DOHH2 (cell line): ENCODE results near the gene STAG2.

Source experiments
- EZH2phosphoT487 ChIP-seq: fragments of 200-600 bp; sonication (generic); IDR thresholded peaks from 2 replicates; pipeline ENCODE4 v1.6.1; 2017; ENCODE audit warnings: borderline replicate concordance, mild to moderate bottlenecking, antibody characterized with exemption, low read length, moderate library complexity, mixed read lengths
- TF ChIP-seq, protein P1 (sequence below): fragments of 200-600 bp; sonication (generic); IDR thresholded peaks from one replicate; pipeline ENCODE4 v1.5.1; 2014; ENCODE audit warnings: antibody characterized with exemption, mild to moderate bottlenecking, low read depth, low read length; ENCODE audit not compliant: poor library complexity, severe bottlenecking

DNA sequence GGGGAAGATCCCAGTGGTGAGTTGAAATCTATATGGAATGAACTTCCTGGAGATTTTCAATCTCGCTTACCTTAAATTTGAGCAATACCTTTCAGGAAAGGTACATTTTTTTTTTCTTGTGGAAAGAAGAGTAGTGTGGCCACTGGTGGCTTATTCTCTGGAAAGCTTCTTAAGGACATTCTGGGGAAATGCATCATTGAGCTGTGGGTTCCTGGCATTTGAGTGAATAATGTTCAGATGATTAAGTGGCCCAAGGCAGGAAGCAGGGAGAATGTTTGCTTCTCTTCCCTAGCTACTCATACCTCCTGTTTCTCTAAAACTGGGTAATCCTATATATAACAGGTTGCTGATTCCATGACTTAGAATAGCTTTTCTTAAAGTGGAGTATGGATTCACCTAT lies 31.8 kb downstream of the STAG2 start:
- TF ChIP-seq, protein P1, sequence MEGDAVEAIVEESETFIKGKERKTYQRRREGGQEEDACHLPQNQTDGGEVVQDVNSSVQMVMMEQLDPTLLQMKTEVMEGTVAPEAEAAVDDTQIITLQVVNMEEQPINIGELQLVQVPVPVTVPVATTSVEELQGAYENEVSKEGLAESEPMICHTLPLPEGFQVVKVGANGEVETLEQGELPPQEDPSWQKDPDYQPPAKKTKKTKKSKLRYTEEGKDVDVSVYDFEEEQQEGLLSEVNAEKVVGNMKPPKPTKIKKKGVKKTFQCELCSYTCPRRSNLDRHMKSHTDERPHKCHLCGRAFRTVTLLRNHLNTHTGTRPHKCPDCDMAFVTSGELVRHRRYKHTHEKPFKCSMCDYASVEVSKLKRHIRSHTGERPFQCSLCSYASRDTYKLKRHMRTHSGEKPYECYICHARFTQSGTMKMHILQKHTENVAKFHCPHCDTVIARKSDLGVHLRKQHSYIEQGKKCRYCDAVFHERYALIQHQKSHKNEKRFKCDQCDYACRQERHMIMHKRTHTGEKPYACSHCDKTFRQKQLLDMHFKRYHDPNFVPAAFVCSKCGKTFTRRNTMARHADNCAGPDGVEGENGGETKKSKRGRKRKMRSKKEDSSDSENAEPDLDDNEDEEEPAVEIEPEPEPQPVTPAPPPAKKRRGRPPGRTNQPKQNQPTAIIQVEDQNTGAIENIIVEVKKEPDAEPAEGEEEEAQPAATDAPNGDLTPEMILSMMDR = no peak
- no peak for TF ChIP-seq EZH2phosphoT487
